Activated CD8-positive, alpha-beta memory T cell treated with anti-CD3 and anti-CD28 coated beads for 4 hours (primary cell): ENCODE results near the gene MGA.

ENCODE experiments used
- DNase-seq, 2 donors: peaks; one replicate each; pipeline ENCODE4 v3.0.0-alpha.2; 2020; ENCODE audit warnings: low read depth in 2 of 2

The MGA gene

GRCh38 chr15:41658689-41659088 lies 1.5 kb upstream of the MGA start:
- DNase-seq = no peak

GRCh38 chr15:41659190-41659589 lies 1.0 kb upstream of the MGA start:
- DNase-seq = no peak

GRCh38 chr15:41659855-41660234 lies 360 bp upstream of the MGA start:
- no peak for DNase-seq

GRCh38 chr15:41661078-41661517 lies 893 bp downstream of the MGA start:
- DNase-seq = no peak

GRCh38 chr15:41661518-41662225 lies 1.5 kb downstream of the MGA start:
- DNase-seq = peak; percentile 42 to 55

- no peak for DNase-seq
Measured at GRCh38 chr15:41666353-41666920, 6.2 kb downstream of the MGA start.

GRCh38 chr15:41669701-41670100 lies 9.5 kb downstream of the MGA start:
- DNase-seq = no peak

- no peak for DNase-seq
Measured at GRCh38 chr15:41671656-41672648, 11.7 kb downstream of the MGA start.

GRCh38 chr15:41675337-41675736 lies 15.1 kb downstream of the MGA start:
- DNase-seq = no peak

- no peak for DNase-seq
Measured at GRCh38 chr15:41678742-41679141, 18.5 kb downstream of the MGA start.

- DNase-seq = no peak
Measured at GRCh38 chr15:41683955-41684354, 23.8 kb downstream of the MGA start.

GRCh38 chr15:41688671-41689070 lies 28.5 kb downstream of the MGA start:
- no peak for DNase-seq

- no peak for DNase-seq
Measured at GRCh38 chr15:41689083-41689482, 28.9 kb downstream of the MGA start.

- no peak for DNase-seq
Measured at GRCh38 chr15:41689834-41690233, 29.6 kb downstream of the MGA start.

GRCh38 chr15:41690636-41691035 lies 30.4 kb downstream of the MGA start:
- no peak for DNase-seq

GRCh38 chr15:41691471-41691870 lies 31.3 kb downstream of the MGA start:
- no peak for DNase-seq

- no peak for DNase-seq
Measured at GRCh38 chr15:41692049-41692448, 31.8 kb downstream of the MGA start.

GRCh38 chr15:41693757-41694156 lies 33.6 kb downstream of the MGA start:
- no peak for DNase-seq

- DNase-seq = peak; percentile 3 to 15
Measured at GRCh38 chr15:41695750-41696436, 35.7 kb downstream of the MGA start.

- no peak for DNase-seq
Measured at GRCh38 chr15:41698779-41699178, 38.6 kb downstream of the MGA start.

GRCh38 chr15:41703120-41703519 lies 42.9 kb downstream of the MGA start:
- DNase-seq = no peak

GRCh38 chr15:41713047-41713446 lies 52.8 kb downstream of the MGA start:
- no peak for DNase-seq
